Gastroesophageal sphincter (tissue), 3 donors: ENCODE measurements around the gene CRIM1.

Experiments
- EP300 ChIP-seq: sonication (generic); formaldehyde crosslinking; IDR thresholded peaks from one replicate; pipeline ENCODE4 v1.6.1; 2017; ENCODE audit warnings: antibody characterized with exemption, mild to moderate bottlenecking
- POLR2A ChIP-seq, 2 donors: fragments of 450-650 bp; IDR thresholded peaks; one replicate each; pipeline ENCODE4 v1.6.1; 2017; ENCODE audit warnings: antibody characterized with exemption in 2 of 2, mild to moderate bottlenecking in 2 of 2, moderate library complexity in 1 of 2
- POLR2AphosphoS5 ChIP-seq: sonication (generic); formaldehyde crosslinking; IDR thresholded peaks from one replicate; pipeline ENCODE4 v1.6.1; 2017; ENCODE audit warnings: antibody characterized with exemption
- TF ChIP-seq, protein P1 (sequence below), 4 experiments: fragments of 200-600 bp in 2 of 4; fragments of 450-650 bp in 2 of 4; sonication (generic) in 1 of 4; IDR thresholded peaks; one replicate each; pipeline ENCODE4 v1.5.1; 2017 to 2019; ENCODE audit warnings: antibody characterized with exemption in 4 of 4, mild to moderate bottlenecking in 2 of 4, moderate library complexity in 2 of 4

- TF ChIP-seq, protein P1, sequence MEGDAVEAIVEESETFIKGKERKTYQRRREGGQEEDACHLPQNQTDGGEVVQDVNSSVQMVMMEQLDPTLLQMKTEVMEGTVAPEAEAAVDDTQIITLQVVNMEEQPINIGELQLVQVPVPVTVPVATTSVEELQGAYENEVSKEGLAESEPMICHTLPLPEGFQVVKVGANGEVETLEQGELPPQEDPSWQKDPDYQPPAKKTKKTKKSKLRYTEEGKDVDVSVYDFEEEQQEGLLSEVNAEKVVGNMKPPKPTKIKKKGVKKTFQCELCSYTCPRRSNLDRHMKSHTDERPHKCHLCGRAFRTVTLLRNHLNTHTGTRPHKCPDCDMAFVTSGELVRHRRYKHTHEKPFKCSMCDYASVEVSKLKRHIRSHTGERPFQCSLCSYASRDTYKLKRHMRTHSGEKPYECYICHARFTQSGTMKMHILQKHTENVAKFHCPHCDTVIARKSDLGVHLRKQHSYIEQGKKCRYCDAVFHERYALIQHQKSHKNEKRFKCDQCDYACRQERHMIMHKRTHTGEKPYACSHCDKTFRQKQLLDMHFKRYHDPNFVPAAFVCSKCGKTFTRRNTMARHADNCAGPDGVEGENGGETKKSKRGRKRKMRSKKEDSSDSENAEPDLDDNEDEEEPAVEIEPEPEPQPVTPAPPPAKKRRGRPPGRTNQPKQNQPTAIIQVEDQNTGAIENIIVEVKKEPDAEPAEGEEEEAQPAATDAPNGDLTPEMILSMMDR (IDR thresholded peaks at IDR 0.05) = no peak
- no peak for TF ChIP-seq EP300
- no peak for TF ChIP-seq POLR2A (IDR thresholded peaks at IDR 0.05)
- no peak for TF ChIP-seq POLR2AphosphoS5
Measured at GRCh38 chr2:36381993-36382392, 26.4 kb downstream of the CRIM1 start.
